Measurements from ENCODE around the gene NOX5. TPM values are rescaled to one million over a fixed set of nuclear protein-coding genes. Genes with fewer than 3 reads are reported as not detected.

The NOX5 gene
- total and polyA plus RNA-seq, 8 donors, result under 0.01 to 0.92 (median 0.18) TPM; not detected in 2

GRCh38 chr15:68984586-68984985, 29.9 kb upstream of the NOX5 start:
- 83 to 95% (median 87%) methylated on average over 3 of the region's 3 CpGs for WGBS, 5 donors
- H3K4me3 ChIP-seq, result no peak overlapping the region

GRCh38 chr15:68985361-68985891, 29.1 kb upstream of the NOX5 start:
- Histone ChIP-seq H3K4me1 (peaks cover 0 to 11% (median 2%) of the 10 kb centered on the region in 4 donors), H3K27me3 (no peaks in the 10 kb centered on the region), H3K27ac (no peak overlapping the region), H3K4me3 (no peak overlapping the region), H3K36me3 (no peaks in the 10 kb centered on the region), H3K9me3 (no peaks in the 10 kb centered on the region)
- DNase-seq, result no peak
- no peak for TF ChIP-seq EP300 (IDR thresholded peaks at IDR 0.05)
- WGBS, 5 donors, result 90 to 95% (median 90%) methylated on average over 5 of the region's 5 CpGs
- intact Hi-C loops (cut with DNase I; ENCODE audit: low total_unique reads), result no loop called here

More at GRCh38 chr15:68984586-68984985, 29.9 kb upstream of the NOX5 start:
- intact Hi-C loops (cut with DNase I; ENCODE audit: low total_unique reads), result no loop called here
- H3K9me3 ChIP-seq, result no peaks in the 10 kb centered on the region
- no peak for TF ChIP-seq POLR2AphosphoS5 (IDR thresholded peaks at IDR 0.05)
- TF ChIP-seq POLR2A (IDR thresholded peaks at IDR 0.05), result no peak
- TF ChIP-seq EP300 (IDR thresholded peaks at IDR 0.05), result no peak
- TF ChIP-seq CTCF (IDR thresholded peaks at IDR 0.05), result no peak
- H3K27ac ChIP-seq, result peak overlapping the region in 2 of 5 donors; percentile 35 to 49
- H3K4me1 ChIP-seq, result peaks cover 0 to 8% (median 0%) of the 10 kb centered on the region in 4 donors
- H3K27me3 ChIP-seq, result no peaks in the 10 kb centered on the region
- no peak for DNase-seq
- no peaks in the 10 kb centered on the region for H3K36me3 ChIP-seq

- intact Hi-C loops (cut with DNase I; ENCODE audit: low total_unique reads), result no loop called here
- TF ChIP-seq POLR2A (IDR thresholded peaks at IDR 0.05), result no peak
- no peak for TF ChIP-seq CTCF (IDR thresholded peaks at IDR 0.05)
- no peak for TF ChIP-seq POLR2AphosphoS5 (IDR thresholded peaks at IDR 0.05)
- no peak for TF ChIP-seq EP300 (IDR thresholded peaks at IDR 0.05)
These were observed 28.2 kb upstream of the NOX5 start for GRCh38 chr15:68986322-68986721.

GRCh38 chr15:68987120-68987519, 27.4 kb upstream of the NOX5 start:
- intact Hi-C loops (cut with DNase I; ENCODE audit: low total_unique reads), result no loop called here
- no peak overlapping the region for H3K4me3 ChIP-seq
- H3K27me3 ChIP-seq, result no peaks in the 10 kb centered on the region
- H3K9me3 ChIP-seq, result no peaks in the 10 kb centered on the region
- H3K36me3 ChIP-seq, result no peaks in the 10 kb centered on the region
- TF ChIP-seq EP300 (IDR thresholded peaks at IDR 0.05) (no peak), CTCF (IDR thresholded peaks at IDR 0.05) (no peak), POLR2A (IDR thresholded peaks at IDR 0.05) (no peak), POLR2AphosphoS5 (IDR thresholded peaks at IDR 0.05) (no peak)
- no peak overlapping the region for H3K27ac ChIP-seq
- 90 to 97% (median 94%) methylated on average over 6 of the region's 6 CpGs for WGBS, 5 donors
- no peak for DNase-seq
- H3K4me1 ChIP-seq, result peaks cover 0 to 24% (median 6%) of the 10 kb centered on the region in 4 donors

More at GRCh38 chr15:68986322-68986721, 28.2 kb upstream of the NOX5 start:
- H3K4me3 ChIP-seq, result no peak overlapping the region
- H3K9me3 ChIP-seq, result no peaks in the 10 kb centered on the region
- no peak overlapping the region for H3K27ac ChIP-seq
- H3K4me1 ChIP-seq, result peaks cover 0 to 19% (median 6%) of the 10 kb centered on the region in 4 donors
- 85 to 92% (median 89%) methylated on average over 5 of the region's 5 CpGs for WGBS, 5 donors
- no peak for DNase-seq
- H3K27me3 ChIP-seq, result no peaks in the 10 kb centered on the region
- no peaks in the 10 kb centered on the region for H3K36me3 ChIP-seq

GRCh38 chr15:68987676-68988075, 26.8 kb upstream of the NOX5 start:
- Histone ChIP-seq H3K4me1 (peaks cover 0 to 25% (median 6%) of the 10 kb centered on the region in 4 donors), H3K27ac (no peak overlapping the region), H3K27me3 (no peaks in the 10 kb centered on the region), H3K36me3 (no peaks in the 10 kb centered on the region), H3K9me3 (no peaks in the 10 kb centered on the region), H3K4me3 (no peak overlapping the region)
- no peak for DNase-seq
- TF ChIP-seq CTCF (IDR thresholded peaks at IDR 0.05) (no peak), EP300 (IDR thresholded peaks at IDR 0.05) (no peak), POLR2A (IDR thresholded peaks at IDR 0.05) (no peak), POLR2AphosphoS5 (IDR thresholded peaks at IDR 0.05) (no peak)
- intact Hi-C loops (cut with DNase I; ENCODE audit: low total_unique reads), result no loop called here
- 44 to 95% (median 67%) methylated on average over 1 of the region's 1 CpG for WGBS, 5 donors

All from stomach (tissue), 9 donors.